SK-N-MC (cell line): ENCODE results near the gene SLC35F4.

Experiments
- EZH2 ChIP-seq: fragments of 200-600 bp; sonication (generic); IDR thresholded peaks from one replicate; pipeline ENCODE4 v1.6.1; 2017; ENCODE audit warnings: antibody characterized with exemption
- FOXP2 ChIP-seq: optimal IDR thresholded peaks from 2 replicates; pipeline ENCODE3; 2011; ENCODE audit warnings: mild to moderate bottlenecking, moderate library complexity; ENCODE audit not compliant: insufficient read depth; ENCODE audit errors: extremely low read length, control extremely low read depth
- POLR2AphosphoS5 ChIP-seq: IDR thresholded peaks from 2 replicates; pipeline ENCODE4 v1.6.1; 2012; ENCODE audit warnings: mild to moderate bottlenecking, low read depth, low read length, borderline replicate concordance

DNA sequence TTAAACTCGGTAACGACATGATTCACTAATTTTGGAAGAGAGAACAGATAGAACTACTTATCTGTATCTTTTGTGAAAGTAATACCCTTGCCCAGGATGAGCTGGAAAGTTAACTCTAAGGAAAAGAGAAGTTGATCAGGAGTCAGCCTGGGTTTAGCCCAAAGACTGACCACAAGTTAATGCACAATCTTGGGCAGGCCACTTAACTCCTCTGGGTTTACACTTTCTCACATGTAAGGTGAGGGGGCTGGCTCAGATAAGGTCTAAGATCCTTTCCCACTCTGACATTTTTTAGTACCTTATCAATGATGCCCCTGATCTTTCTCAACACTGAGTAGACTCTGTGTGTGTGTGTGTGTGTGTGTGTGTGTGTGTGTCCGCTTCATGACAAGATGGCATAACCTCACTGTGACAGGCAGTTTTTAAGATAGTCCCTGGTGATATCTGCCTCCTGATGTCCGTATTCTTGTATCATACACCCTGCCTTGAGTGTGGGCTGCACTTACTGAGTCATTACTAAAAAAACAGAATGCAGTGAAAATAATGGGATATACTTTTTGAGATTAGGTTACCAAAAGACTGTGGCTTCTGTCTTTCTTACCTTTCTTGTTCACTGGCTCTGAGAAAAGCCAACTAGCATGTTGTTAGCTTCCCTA, 316.0 kb downstream of the SLC35F4 start:
- TF ChIP-seq EZH2 (no peak), POLR2AphosphoS5 (no peak), FOXP2 (no peak)
